ENCODE results near the gene MACROD2. TPM values are rescaled to one million over a fixed set of nuclear protein-coding genes. Genes with fewer than 3 reads are reported as not detected.

Gene MACROD2
- total and polyA plus RNA-seq, 2 donors (not counting 1 experiment from before 2014, with no cell fraction given), result 5.3 to 6.7 TPM

- DNase-seq (no peak), ATAC-seq (ENCODE audit: low read depth) (no peak)
- no peaks in the 10 kb centered on the region for H3K27me3 Mint-ChIP-seq
- CTCF ChIA-PET, result interaction anchor here (0.7 kb wide), 1 partner anchor 140 kb away, joined by 3 read pairs; no protein-coding TSS in a partner anchor
- Histone ChIP-seq H3K36me3 (replicated peaks in 1 of 2; ENCODE audit: control extremely low read depth in 1 of 2, control insufficient read depth in 1 of 2, extremely low read depth in 1 of 2, insufficient read depth in 2 of 2, low read length in 1 of 2) (no peaks in the 10 kb centered on the region), H3K27me3 (replicated peaks in 1 of 4; ENCODE audit: control extremely low read depth in 1 of 4, control insufficient read depth in 3 of 4, insufficient read depth in 4 of 4, low read length in 3 of 4) (no peaks in the 10 kb centered on the region), H4K20me1 (ENCODE audit: control insufficient read depth, insufficient read depth, low read length, poor library complexity, severe bottlenecking) (no peaks in the 10 kb centered on the region), H3K27ac (ENCODE audit: low read length in 2 of 2) (no peak overlapping the region), H3K79me2 (ENCODE audit: control insufficient read depth, insufficient read depth, low read length) (no peaks in the 10 kb centered on the region), H3K4me1 (ENCODE audit: control insufficient read depth in 2 of 2, insufficient read depth in 2 of 2, low read length in 2 of 2) (peaks cover 0 to 8% of the 10 kb centered on the region in 2 donors), H3K4me2 (replicated peaks; ENCODE audit: low read depth, low read length, poor library complexity, severe bottlenecking) (no peak overlapping the region), H2AFZ (ENCODE audit: insufficient read depth, low read depth, low read length, poor library complexity, severe bottlenecking) (no peak overlapping the region), H3K4me3 (ENCODE audit: control extremely low read depth in 1 of 5, extremely low read depth in 1 of 5, insufficient read depth in 1 of 5, low read depth in 2 of 5, low read length in 4 of 5) (no peak overlapping the region), H3K9ac (ENCODE audit: low read length) (no peak overlapping the region), H3K9me3 (ENCODE audit: control extremely low read depth in 1 of 3, control insufficient read depth in 2 of 3, insufficient read depth in 1 of 3, low read length in 2 of 3) (no peaks in the 10 kb centered on the region)
- no peaks in the 10 kb centered on the region for H3K9me3 Mint-ChIP-seq (ENCODE audit: insufficient read depth)
- no peak overlapping the region for H3K27ac Mint-ChIP-seq
- peaks cover 12% of the 10 kb centered on the region for H3K4me1 Mint-ChIP-seq
- no peak overlapping the region for H3K4me3 Mint-ChIP-seq
- no CpG with 5 or more reads among the region's 3 CpGs for WGBS (ENCODE audit: insufficient coverage)
- intact Hi-C loops (cut with micrococcal nuclease), result no loop called here
- TF ChIP-seq CTCF (IDR thresholded peaks at IDR 0.05), result no peak
- TF ChIP-seq EZH2 (IDR thresholded peaks at IDR 0.05; ENCODE audit: borderline replicate concordance, insufficient read depth, low read depth, low read length, poor library complexity, severe bottlenecking), result no peak
- POLR2A ChIA-PET, result no interaction called here
Measured at GRCh38 chr20:15239542-15240206, 1244.4 kb downstream of the MACROD2 start.

- no peaks in the 10 kb centered on the region for H3K79me2 ChIP-seq (ENCODE audit: control insufficient read depth, insufficient read depth, low read length)
- intact Hi-C loops (cut with micrococcal nuclease), result no loop called here
- no peak overlapping the region for H3K27ac Mint-ChIP-seq
- peaks cover 0 to 8% of the 10 kb centered on the region in 2 donors for H3K4me1 ChIP-seq (ENCODE audit: control insufficient read depth in 2 of 2, insufficient read depth in 2 of 2, low read length in 2 of 2)
- H3K9me3 ChIP-seq (ENCODE audit: control extremely low read depth in 1 of 3, control insufficient read depth in 2 of 3, insufficient read depth in 1 of 3, low read length in 2 of 3), result no peaks in the 10 kb centered on the region
- ChIA-PET CTCF (no interaction called here), POLR2A (no interaction called here)
- no peaks in the 10 kb centered on the region for H4K20me1 ChIP-seq (ENCODE audit: control insufficient read depth, insufficient read depth, low read length, poor library complexity, severe bottlenecking)
- WGBS (ENCODE audit: insufficient coverage), result no CpG with 5 or more reads among the region's 1 CpG
- TF ChIP-seq CTCF (IDR thresholded peaks at IDR 0.05), result no peak
- no peak for TF ChIP-seq EZH2 (IDR thresholded peaks at IDR 0.05; ENCODE audit: borderline replicate concordance, insufficient read depth, low read depth, low read length, poor library complexity, severe bottlenecking)
- no peak for DNase-seq
- H3K4me2 ChIP-seq (replicated peaks; ENCODE audit: low read depth, low read length, poor library complexity, severe bottlenecking), result no peak overlapping the region
- no peak for ATAC-seq (ENCODE audit: low read depth)
- H3K4me3 Mint-ChIP-seq, result no peak overlapping the region
- no peak overlapping the region for H3K27ac ChIP-seq (ENCODE audit: low read length in 2 of 2)
- H3K9me3 Mint-ChIP-seq (ENCODE audit: insufficient read depth), result no peaks in the 10 kb centered on the region
- H3K27me3 Mint-ChIP-seq, result no peaks in the 10 kb centered on the region
- no peak overlapping the region for H2AFZ ChIP-seq (ENCODE audit: insufficient read depth, low read depth, low read length, poor library complexity, severe bottlenecking)
- no peak overlapping the region for H3K9ac ChIP-seq (ENCODE audit: low read length)
- no peak overlapping the region for H3K4me3 ChIP-seq (ENCODE audit: control extremely low read depth in 1 of 5, extremely low read depth in 1 of 5, insufficient read depth in 1 of 5, low read depth in 2 of 5, low read length in 4 of 5)
- peaks cover 12% of the 10 kb centered on the region for H3K4me1 Mint-ChIP-seq
- H3K27me3 ChIP-seq (replicated peaks in 1 of 4; ENCODE audit: control extremely low read depth in 1 of 4, control insufficient read depth in 3 of 4, insufficient read depth in 4 of 4, low read length in 3 of 4), result no peaks in the 10 kb centered on the region
- no peaks in the 10 kb centered on the region for H3K36me3 ChIP-seq (replicated peaks in 1 of 2; ENCODE audit: control extremely low read depth in 1 of 2, control insufficient read depth in 1 of 2, extremely low read depth in 1 of 2, insufficient read depth in 2 of 2, low read length in 1 of 2)
Measured at GRCh38 chr20:15240801-15241200, 1245.5 kb downstream of the MACROD2 start.
